RWPE1 (cell line): ENCODE data around the gene ZNF19.

Experiments
- CTCF ChIA-PET: fragments of 350-600 bp; sonication (Branson Sonifier 250); formaldehyde crosslinking; extraction: SDS; loops from one replicate; lab custom pipeline; 2021; lab: Yijun Ruan, JAX
- POLR2A ChIA-PET: fragments of 400-600 bp; formaldehyde crosslinking; extraction: SDS; loops from one replicate; lab custom pipeline; 2020; ENCODE audit warnings: antibody characterized with exemption; ENCODE audit not compliant: low non-redundant PET; lab: Yijun Ruan, JAX
- DNase-seq: peaks from one replicate; pipeline ENCODE4 v3.0.0; 2012; ENCODE audit warnings: low spot score
- H3K27ac ChIP-seq: fragments of 450-650 bp; 2 replicates; pipeline ENCODE4 v1.5.1; 2017
- TF ChIP-seq, protein P1 (sequence below): fragments of 450-650 bp; conservative IDR thresholded peaks from 2 replicates; pipeline ENCODE4 v1.5.1; 2017; ENCODE audit warnings: low read depth, mild to moderate bottlenecking

Gene ZNF19

DNA sequence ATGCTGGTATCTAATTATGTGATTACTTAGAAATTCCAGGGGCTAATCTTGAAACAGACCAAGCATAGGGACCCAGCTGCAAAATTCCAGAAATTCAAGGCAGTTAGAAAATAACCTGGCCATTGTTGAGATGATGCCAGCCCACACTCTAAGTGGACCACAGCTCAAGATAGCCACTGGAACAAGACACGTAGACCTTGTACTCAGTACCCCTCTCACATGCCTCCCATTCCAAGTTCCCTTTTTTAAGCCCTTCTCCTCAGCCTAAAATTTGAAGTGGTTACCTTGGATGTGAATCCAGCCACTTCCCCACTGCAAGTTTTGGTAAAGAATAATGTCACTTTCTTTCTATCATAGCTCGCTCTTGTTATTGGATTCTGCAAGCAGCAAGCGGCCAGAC, 4.1 kb upstream of the ZNF19 start:
- no peak overlapping the region for H3K27ac ChIP-seq
- DNase-seq = no peak
- TF ChIP-seq, protein P1, sequence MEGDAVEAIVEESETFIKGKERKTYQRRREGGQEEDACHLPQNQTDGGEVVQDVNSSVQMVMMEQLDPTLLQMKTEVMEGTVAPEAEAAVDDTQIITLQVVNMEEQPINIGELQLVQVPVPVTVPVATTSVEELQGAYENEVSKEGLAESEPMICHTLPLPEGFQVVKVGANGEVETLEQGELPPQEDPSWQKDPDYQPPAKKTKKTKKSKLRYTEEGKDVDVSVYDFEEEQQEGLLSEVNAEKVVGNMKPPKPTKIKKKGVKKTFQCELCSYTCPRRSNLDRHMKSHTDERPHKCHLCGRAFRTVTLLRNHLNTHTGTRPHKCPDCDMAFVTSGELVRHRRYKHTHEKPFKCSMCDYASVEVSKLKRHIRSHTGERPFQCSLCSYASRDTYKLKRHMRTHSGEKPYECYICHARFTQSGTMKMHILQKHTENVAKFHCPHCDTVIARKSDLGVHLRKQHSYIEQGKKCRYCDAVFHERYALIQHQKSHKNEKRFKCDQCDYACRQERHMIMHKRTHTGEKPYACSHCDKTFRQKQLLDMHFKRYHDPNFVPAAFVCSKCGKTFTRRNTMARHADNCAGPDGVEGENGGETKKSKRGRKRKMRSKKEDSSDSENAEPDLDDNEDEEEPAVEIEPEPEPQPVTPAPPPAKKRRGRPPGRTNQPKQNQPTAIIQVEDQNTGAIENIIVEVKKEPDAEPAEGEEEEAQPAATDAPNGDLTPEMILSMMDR = no peak
- POLR2A ChIA-PET = no interaction called here
- CTCF ChIA-PET = no interaction called here

DNA sequence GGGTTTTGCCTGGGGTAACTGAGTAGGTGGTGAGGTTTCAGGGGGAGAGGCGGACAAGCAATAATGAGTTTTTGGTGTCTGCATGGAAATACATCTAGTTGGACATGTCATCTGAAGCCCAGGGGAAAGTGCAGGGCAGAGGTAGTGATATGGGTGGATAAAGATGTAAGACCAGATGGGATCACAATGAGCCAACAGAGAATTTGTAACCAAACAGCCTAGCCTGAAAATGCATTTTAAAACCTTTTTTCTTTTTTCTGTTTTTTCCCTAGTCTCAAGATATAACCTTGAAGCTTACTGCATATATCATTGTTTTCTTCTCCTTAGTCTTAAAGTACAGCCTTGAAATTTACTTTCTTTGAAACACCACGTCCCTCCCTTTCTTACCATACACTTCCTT, 3.7 kb upstream of the ZNF19 start:
- ChIA-PET POLR2A (no interaction called here), CTCF (interaction anchor here (1.5 kb wide), 1 partner anchor 80 kb away, joined by 7 read pairs; no protein-coding TSS in a partner anchor)
- H3K27ac ChIP-seq = no peak overlapping the region
- DNase-seq = no peak
- TF ChIP-seq, protein P1 = no peak

DNA sequence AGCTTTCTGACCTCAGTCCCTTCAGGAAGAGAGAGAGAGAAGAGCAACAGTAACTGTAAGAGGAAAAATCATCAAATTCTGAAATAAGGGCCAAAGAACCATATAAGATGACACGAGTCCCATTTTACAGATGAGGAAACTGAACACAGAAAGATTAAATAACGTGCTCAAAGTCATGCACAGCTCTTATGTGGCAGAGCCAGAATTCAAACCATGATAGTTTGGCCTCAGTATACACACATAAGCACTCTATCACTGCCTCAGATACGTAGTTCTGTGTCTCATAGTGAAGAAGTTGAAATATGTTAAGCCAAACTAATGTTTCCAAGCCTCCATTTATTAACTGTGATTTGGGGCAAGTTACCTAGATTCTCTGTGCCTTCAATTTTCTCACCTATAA, 1.9 kb upstream of the ZNF19 start:
- ChIA-PET CTCF (no interaction called here), POLR2A (no interaction called here)
- no peak for DNase-seq
- TF ChIP-seq, protein P1 = no peak
- no peak overlapping the region for H3K27ac ChIP-seq

DNA sequence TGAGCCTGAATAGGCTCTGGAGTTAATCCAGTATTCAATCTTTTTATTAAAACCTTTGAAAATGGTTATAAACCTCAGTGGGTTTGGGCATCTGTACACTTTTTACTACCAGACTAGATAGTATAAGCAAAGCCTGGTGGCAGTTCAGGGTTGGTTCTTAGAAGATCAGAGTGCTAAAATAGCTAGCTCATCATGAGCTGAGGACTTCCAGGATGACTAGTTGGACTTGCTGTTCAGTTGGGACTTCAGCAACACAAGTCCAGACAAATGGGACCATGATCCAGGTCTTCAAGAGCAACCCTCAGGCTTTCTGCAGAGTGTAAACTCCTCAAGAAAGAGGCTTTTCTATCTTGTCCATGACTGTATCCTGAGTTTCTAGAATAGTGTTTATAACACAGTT, 1.2 kb upstream of the ZNF19 start:
- POLR2A ChIA-PET = no interaction called here
- H3K27ac ChIP-seq = no peak overlapping the region
- no peak for DNase-seq
- CTCF ChIA-PET = interaction anchor here (0.8 kb wide), 1 partner anchor 78 kb away, joined by 4 read pairs; no protein-coding TSS in a partner anchor
- TF ChIP-seq, protein P1 = no peak

DNA sequence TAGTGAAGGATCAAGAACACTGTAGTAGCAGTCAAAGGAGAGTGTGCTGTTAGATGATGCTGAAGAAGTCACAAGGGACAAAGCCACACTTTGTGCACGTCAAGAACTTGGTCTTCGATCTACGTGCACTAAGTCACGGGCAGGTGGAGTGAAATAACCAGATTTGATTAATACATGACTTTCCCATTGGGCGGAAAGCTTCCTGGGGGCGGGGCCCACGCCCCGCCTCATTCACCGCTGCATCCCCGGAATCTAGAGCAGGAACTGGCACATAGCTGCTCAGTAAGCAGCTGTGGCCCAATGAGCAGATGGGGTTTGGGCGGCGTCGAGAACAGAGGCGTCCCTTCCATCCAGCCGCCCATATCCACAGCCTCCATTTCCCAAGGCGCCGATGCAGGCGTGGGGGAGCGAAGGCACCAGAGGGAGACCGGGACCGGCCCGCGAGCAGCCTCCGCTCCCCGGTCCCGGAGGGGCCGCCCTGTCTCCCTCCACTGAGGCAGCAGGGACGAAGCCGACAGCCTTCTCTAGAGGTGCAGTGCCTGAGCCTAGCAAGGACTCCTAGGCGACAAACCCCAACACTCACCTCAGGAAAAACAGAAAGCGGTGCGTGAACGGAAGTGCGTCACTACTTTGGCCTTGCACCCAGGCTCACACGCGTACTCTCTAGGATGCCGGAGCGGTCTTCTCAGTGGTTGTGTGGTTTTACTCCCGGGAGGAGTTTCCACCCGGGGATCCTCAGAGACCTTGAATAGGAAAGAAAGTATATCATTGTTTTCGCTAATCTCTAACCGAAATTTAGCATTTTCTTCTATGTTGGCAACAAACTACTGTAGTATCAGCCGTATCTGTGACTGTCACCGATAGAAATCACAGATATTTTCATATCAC, 4.9 kb downstream of the ZNF19 start:
- ChIA-PET CTCF (interaction anchor here (1.1 to 1.3 kb wide), 2 partner anchors 22 to 127 kb away, joined by 3 to 5 read pairs; partner anchors contain the start of gene ZNF23), POLR2A (interaction anchor here (0.7 to 1.5 kb wide), 2 partner anchors 20 to 22 kb away, joined by 3 to 7 read pairs; partner anchors contain the start of gene ZNF23)
- H3K27ac ChIP-seq = peak overlapping the region; percentile 83
- TF ChIP-seq, protein P1 = no peak
- peak; percentile 83 for DNase-seq

DNA sequence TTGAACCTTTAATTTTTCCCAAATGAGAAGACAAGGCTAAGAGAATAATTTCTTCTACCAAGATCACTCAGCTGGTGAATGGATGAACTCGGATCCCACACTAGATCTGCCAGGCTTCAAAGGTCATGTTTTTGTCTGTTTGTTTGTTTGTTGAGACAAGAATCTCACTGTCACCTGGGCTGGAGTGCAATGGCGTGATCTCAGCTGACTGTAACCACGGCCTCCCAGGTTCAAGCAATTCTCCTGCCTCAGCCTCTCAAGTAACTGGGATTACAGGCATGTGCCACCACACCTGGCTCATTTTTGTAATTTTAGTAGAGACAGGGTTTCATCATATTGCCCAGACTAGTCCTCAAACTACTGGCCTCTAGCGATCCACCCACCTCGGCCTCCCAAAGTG, 6.6 kb downstream of the ZNF19 start:
- no peak overlapping the region for H3K27ac ChIP-seq
- ChIA-PET POLR2A (no interaction called here), CTCF (no interaction called here)
- TF ChIP-seq, protein P1 = no peak
- no peak for DNase-seq
